Endodermal cell (in vitro differentiated cells): ENCODE data around the gene DCXR. TPM values are rescaled to one million over a fixed set of nuclear protein-coding genes. Genes with fewer than 3 reads are reported as not detected.
A peak's percentile ranks its signal among the peaks of the same experiment; 100 is the strongest.

ENCODE experiments used
- DNase-seq: peaks from one replicate; pipeline ENCODE4 v3.0.0-alpha.2; 2017
- H3K27ac ChIP-seq: 2 replicates; pipeline ENCODE4 v1.5.1; 2013; ENCODE audit warnings: mild to moderate bottlenecking, low read depth, low read length, moderate library complexity
- H3K27me3 ChIP-seq: 2 replicates; pipeline ENCODE4 v1.6.1; 2013; ENCODE audit warnings: mild to moderate bottlenecking, low read length, moderate library complexity; ENCODE audit not compliant: insufficient read depth, control insufficient read depth, poor library complexity, severe bottlenecking
- H3K36me3 ChIP-seq: 2 replicates; pipeline ENCODE4 v1.7.0; 2013; ENCODE audit warnings: mild to moderate bottlenecking, low read length, moderate library complexity; ENCODE audit not compliant: control insufficient read depth, insufficient read depth
- H3K4me1 ChIP-seq: one replicate; pipeline ENCODE4 v1.7.0; 2013; ENCODE audit warnings: low read length; ENCODE audit not compliant: control insufficient read depth, insufficient read depth
- H3K4me3 ChIP-seq: 2 replicates; pipeline ENCODE4 v1.5.1; 2013; ENCODE audit warnings: mild to moderate bottlenecking, low read length, moderate library complexity
- H3K9ac ChIP-seq: 2 replicates; pipeline ENCODE4 v1.6.1; 2013; ENCODE audit warnings: mild to moderate bottlenecking, low read length, moderate library complexity; ENCODE audit not compliant: poor library complexity, severe bottlenecking; ENCODE audit errors: extremely low read depth
- H3K9me3 ChIP-seq: 2 replicates; pipeline ENCODE4 v1.6.1; 2013; ENCODE audit warnings: mild to moderate bottlenecking, low read length, moderate library complexity; ENCODE audit not compliant: control insufficient read depth
- H3K27ac Mint-ChIP-seq: 2 replicates; pipeline ENCODE4 v1.8.0; 2020; ENCODE audit warnings: mixed read lengths
- H3K27me3 Mint-ChIP-seq: 2 replicates; pipeline ENCODE4 v1.8.0; 2021; ENCODE audit warnings: mild to moderate bottlenecking, mixed read lengths; ENCODE audit not compliant: insufficient read depth
- H3K36me3 Mint-ChIP-seq: 2 replicates; pipeline ENCODE4 v1.8.0; 2020; ENCODE audit warnings: low read depth, mixed read lengths
- H3K4me1 Mint-ChIP-seq: 2 replicates; pipeline ENCODE4 v1.8.0; 2020; ENCODE audit warnings: mixed read lengths
- H3K4me3 Mint-ChIP-seq: 2 replicates; pipeline ENCODE4 v1.8.0; 2020; ENCODE audit warnings: mild to moderate bottlenecking, moderate library complexity, mixed read lengths
- H3K9me3 Mint-ChIP-seq: 2 replicates; pipeline ENCODE4 v1.8.0; 2020; ENCODE audit warnings: mild to moderate bottlenecking, mixed read lengths
- WGBS, 2 experiments: methylation state at CpG; one replicate each; pipeline versions ENCODE4 v1.1.5 to v1.1.7; 2013; ENCODE audit warnings: missing lambda C conversion rate in 2 of 2, mixed read lengths in 1 of 2; ENCODE audit not compliant: insufficient coverage in 1 of 2, insufficient read length in 1 of 2; 5-methylcytosine and 5-hydroxymethylcytosine counted together
- total RNA-seq, 2 donors: library from RNA; stranded (reverse); fragmentation: NEBNext Ultra II Directional in 1 of 2; extraction: Animal tissue kit (Norgen Biotek cat#: 25700) in 1 of 2; gene quantifications; 2 replicates in 1 of 2; 3 replicates in 1 of 2; pipeline ENCODE4 v1.2.1, GENCODE V29; 2021
- TF ChIP-seq, protein P1 (sequence below): fragments of 200-600 bp; sonication (generic); conservative IDR thresholded peaks from 2 replicates; pipeline ENCODE4 v1.5.0; 2021; ENCODE audit warnings: antibody characterized with exemption, mild to moderate bottlenecking

DCXR gene
- total RNA-seq, 2 donors from 2014 or later: 73.8 to 83.6 TPM

DNA sequence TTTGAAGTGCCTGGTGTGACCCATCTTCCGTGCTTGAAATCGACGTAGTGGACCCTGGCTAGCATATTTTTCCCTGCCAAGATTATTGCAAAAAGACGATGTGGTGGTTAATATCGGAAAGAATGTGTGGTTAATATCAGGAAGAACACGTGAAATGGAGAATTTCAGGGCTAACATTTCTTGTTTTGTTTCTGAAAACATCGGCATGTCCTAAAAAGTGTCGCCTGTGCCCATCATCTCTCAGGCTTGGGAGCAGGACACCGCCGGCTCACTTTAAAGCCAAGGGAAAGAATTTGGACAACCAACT is 345 bp upstream of the DCXR start:
- Mint-ChIP-seq H3K27ac (peak overlapping the region; percentile 92), H3K9me3 (peaks cover 8% of the 10 kb centered on the region)

GRCh38 chr17:82036634-82037091 is 834 bp downstream of the DCXR start:
- Histone ChIP-seq H3K36me3 (no peaks in the 10 kb centered on the region), H3K4me3 (peak overlapping the region; percentile 86), H3K9me3 (no peaks in the 10 kb centered on the region), H3K4me1 (no peaks in the 10 kb centered on the region), H3K27me3 (no peaks in the 10 kb centered on the region), H3K9ac (peak overlapping the region; percentile 30), H3K27ac (no peak overlapping the region)
- peaks cover 8% of the 10 kb centered on the region for H3K9me3 Mint-ChIP-seq
- TF ChIP-seq, protein P1, sequence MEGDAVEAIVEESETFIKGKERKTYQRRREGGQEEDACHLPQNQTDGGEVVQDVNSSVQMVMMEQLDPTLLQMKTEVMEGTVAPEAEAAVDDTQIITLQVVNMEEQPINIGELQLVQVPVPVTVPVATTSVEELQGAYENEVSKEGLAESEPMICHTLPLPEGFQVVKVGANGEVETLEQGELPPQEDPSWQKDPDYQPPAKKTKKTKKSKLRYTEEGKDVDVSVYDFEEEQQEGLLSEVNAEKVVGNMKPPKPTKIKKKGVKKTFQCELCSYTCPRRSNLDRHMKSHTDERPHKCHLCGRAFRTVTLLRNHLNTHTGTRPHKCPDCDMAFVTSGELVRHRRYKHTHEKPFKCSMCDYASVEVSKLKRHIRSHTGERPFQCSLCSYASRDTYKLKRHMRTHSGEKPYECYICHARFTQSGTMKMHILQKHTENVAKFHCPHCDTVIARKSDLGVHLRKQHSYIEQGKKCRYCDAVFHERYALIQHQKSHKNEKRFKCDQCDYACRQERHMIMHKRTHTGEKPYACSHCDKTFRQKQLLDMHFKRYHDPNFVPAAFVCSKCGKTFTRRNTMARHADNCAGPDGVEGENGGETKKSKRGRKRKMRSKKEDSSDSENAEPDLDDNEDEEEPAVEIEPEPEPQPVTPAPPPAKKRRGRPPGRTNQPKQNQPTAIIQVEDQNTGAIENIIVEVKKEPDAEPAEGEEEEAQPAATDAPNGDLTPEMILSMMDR: no peak
- H3K36me3 Mint-ChIP-seq: peaks cover 3% of the 10 kb centered on the region
- H3K27ac Mint-ChIP-seq: no peak overlapping the region
- H3K4me1 Mint-ChIP-seq: peaks cover 4% of the 10 kb centered on the region
- WGBS, 2 experiments: 62 to 76% methylated on average over 15 to 23 of the region's 23 CpGs
- H3K4me3 Mint-ChIP-seq: peak overlapping the region; percentile 62
- DNase-seq: no peak
- H3K27me3 Mint-ChIP-seq: peaks cover 17% of the 10 kb centered on the region

More for the DNA sequence above, 345 bp upstream of the DCXR start:
- H3K4me3 ChIP-seq: peak overlapping the region; percentile 86
- DNase-seq: no peak
- H3K9me3 ChIP-seq: no peaks in the 10 kb centered on the region
- WGBS, 2 experiments: 25 to 30% methylated on average over 10 of the region's 10 CpGs
- TF ChIP-seq, protein P1: no peak
- Mint-ChIP-seq H3K4me3 (peak overlapping the region; percentile 62), H3K36me3 (peaks cover 2% of the 10 kb centered on the region), H3K27me3 (peaks cover 17% of the 10 kb centered on the region), H3K4me1 (peaks cover 4% of the 10 kb centered on the region)
- no peaks in the 10 kb centered on the region for H3K27me3 ChIP-seq
- no peak overlapping the region for H3K9ac ChIP-seq
- H3K27ac ChIP-seq: peak overlapping the region; percentile 44
- no peaks in the 10 kb centered on the region for H3K4me1 ChIP-seq
- H3K36me3 ChIP-seq: no peaks in the 10 kb centered on the region

DNA sequence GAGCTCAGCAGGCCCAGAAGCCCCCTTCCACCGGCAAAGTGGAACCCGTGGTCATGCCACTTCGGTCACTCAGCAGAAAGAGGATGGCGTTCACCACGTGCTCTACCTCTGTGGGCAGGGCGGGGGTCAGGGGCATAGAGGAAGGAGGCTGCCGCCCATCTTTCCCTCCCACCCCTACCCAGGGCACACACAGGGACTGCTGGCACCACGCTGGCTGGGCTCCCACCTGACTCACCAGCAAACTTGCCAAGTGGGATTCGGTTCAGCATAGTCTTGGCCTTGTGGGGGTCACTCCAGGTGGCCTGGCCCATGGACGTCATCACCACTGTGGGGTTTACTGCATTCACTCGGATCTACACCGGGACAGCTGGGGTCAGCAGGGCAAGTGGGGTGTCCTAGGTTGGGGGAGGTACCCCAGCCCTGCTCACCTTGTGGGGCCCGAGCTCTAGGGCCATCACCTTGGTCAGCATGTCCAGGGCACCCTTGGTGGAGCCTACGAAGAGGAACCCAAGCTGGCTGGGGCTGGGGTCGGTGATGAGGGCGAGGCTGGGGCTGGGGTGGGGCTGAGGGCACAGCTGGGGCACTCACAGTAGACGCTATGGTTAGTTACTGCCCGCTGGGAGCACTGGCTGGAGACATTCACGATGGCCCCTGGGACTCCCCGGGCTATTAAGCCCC is 1.4 kb downstream of the DCXR start:
- peak overlapping the region; percentile 62 for H3K4me3 Mint-ChIP-seq
- H3K36me3 ChIP-seq: no peaks in the 10 kb centered on the region
- H3K27ac Mint-ChIP-seq: no peak overlapping the region
- H3K9ac ChIP-seq: no peak overlapping the region
- H3K27ac ChIP-seq: no peak overlapping the region
- H3K9me3 ChIP-seq: no peaks in the 10 kb centered on the region
- H3K27me3 ChIP-seq: no peaks in the 10 kb centered on the region
- peaks cover 4% of the 10 kb centered on the region for H3K4me1 Mint-ChIP-seq
- DNase-seq: no peak
- H3K36me3 Mint-ChIP-seq: peaks cover 3% of the 10 kb centered on the region
- H3K4me1 ChIP-seq: no peaks in the 10 kb centered on the region
- peak overlapping the region; percentile 86 for H3K4me3 ChIP-seq
- WGBS, 2 experiments: 92% methylated on average over 10 to 20 of the region's 20 CpGs
- peaks cover 3% of the 10 kb centered on the region for H3K9me3 Mint-ChIP-seq
- TF ChIP-seq, protein P1: no peak
- H3K27me3 Mint-ChIP-seq: peaks cover 12% of the 10 kb centered on the region
